SK-N-SH (cell line): ENCODE results near the gene C16orf92.

Source experiments
- CTCF ChIP-seq: fragments of 200-600 bp; sonication (generic); IDR thresholded peaks from 2 replicates; pipeline ENCODE4 v1.6.1; 2017; ENCODE audit warnings: antibody characterized with exemption, mild to moderate bottlenecking, moderate library complexity
- EP300 ChIP-seq, 2 experiments: IDR thresholded peaks; 2 replicates each; pipeline versions ENCODE4 v1.4.0 to v1.6.1; 2012; ENCODE audit warnings: borderline replicate concordance in 1 of 2, low read depth in 1 of 2, low read length in 1 of 2
- MEF2A ChIP-seq: IDR thresholded peaks from 2 replicates; pipeline ENCODE4 v1.4.0; 2012; ENCODE audit warnings: low read depth, borderline replicate concordance
- RAD21 ChIP-seq: IDR thresholded peaks from 2 replicates; pipeline ENCODE4 v1.6.1; 2012; ENCODE audit warnings: mild to moderate bottlenecking, low read length
- SMC3 ChIP-seq: IDR thresholded peaks from 2 replicates; pipeline ENCODE4 v1.6.1; 2012; ENCODE audit warnings: low read depth, low read length, improper control_type of control experiment

GRCh38 chr16:30002614-30003346 lies 20.2 kb upstream of the C16orf92 start:
- TF ChIP-seq EP300 (IDR thresholded peaks at IDR 0.05; ENCODE audit: borderline replicate concordance in 1 of 2, low read depth in 1 of 2, low read length in 1 of 2) (no peak), CTCF (no peak), MEF2A (no peak), RAD21 (no peak), SMC3 (no peak)
